CD14-positive monocyte (primary cell): ENCODE measurements around the gene NECAB2. TPM values are rescaled to one million over a fixed set of nuclear protein-coding genes. Genes with fewer than 3 reads are reported as not detected.

Source experiments
- DNase-seq, 3 donors: peaks; one replicate each; pipeline ENCODE4 v3.0.0-alpha.2; 2011 to 2022
- H2AFZ ChIP-seq: 2 replicates; pipeline ENCODE4 v1.6.0; 2012; ENCODE audit warnings: mild to moderate bottlenecking, low read depth, low read length, inconsistent platforms; ENCODE audit not compliant: insufficient read depth, poor library complexity, severe bottlenecking
- H3K27ac ChIP-seq, 2 donors: 1 replicate in 1 of 2; 2 replicates in 1 of 2; pipeline ENCODE4 v1.5.1; 2012 to 2013; ENCODE audit warnings: low read length in 2 of 2, control low read depth in 1 of 2, inconsistent platforms in 1 of 2, low read depth in 1 of 2, mild to moderate bottlenecking in 1 of 2
- H3K27me3 ChIP-seq, 2 donors: one replicate each; pipeline versions ENCODE4 v1.6.0 to v1.6.1; 2011 to 2013; ENCODE audit warnings: low read length in 2 of 2; ENCODE audit not compliant: control insufficient read depth in 2 of 2, insufficient read depth in 2 of 2
- H3K36me3 ChIP-seq, 2 donors: replicated peaks in 1 of 2; 1 replicate in 1 of 2; 2 replicates in 1 of 2; pipeline versions ENCODE4 v1.5.1 to v1.6.1; 2012 to 2013; ENCODE audit warnings: low read length in 2 of 2, control low read depth in 1 of 2, inconsistent platforms in 1 of 2, mild to moderate bottlenecking in 1 of 2; ENCODE audit not compliant: insufficient read depth in 2 of 2, control insufficient read depth in 1 of 2
- H3K4me1 ChIP-seq, 2 donors: 1 replicate in 1 of 2; 2 replicates in 1 of 2; pipeline versions ENCODE4 v1.5.1 to v1.6.1; 2012 to 2013; ENCODE audit warnings: low read length in 2 of 2, control low read depth in 1 of 2, inconsistent platforms in 1 of 2, mild to moderate bottlenecking in 1 of 2, moderate library complexity in 1 of 2; ENCODE audit not compliant: insufficient read depth in 2 of 2, control insufficient read depth in 1 of 2
- H3K4me2 ChIP-seq: replicated peaks from 2 replicates; pipeline ENCODE3; 2012; ENCODE audit warnings: low read length, moderate library complexity, mild to moderate bottlenecking; ENCODE audit not compliant: poor library complexity, severe bottlenecking; ENCODE audit errors: extremely low read depth
- H3K4me3 ChIP-seq, 3 experiments: fragments of 200-600 bp in 1 of 3; sonication (generic) in 1 of 3; replicated peaks in 1 of 3; 1 replicate in 2 of 3; 2 replicates in 1 of 3; pipeline ENCODE4 v1.5.1; 2011 to 2013; ENCODE audit warnings: low read length in 3 of 3, mild to moderate bottlenecking in 3 of 3, control low read depth in 2 of 3, low read depth in 2 of 3, inconsistent platforms in 1 of 3, moderate library complexity in 1 of 3
- H3K79me2 ChIP-seq: 2 replicates; pipeline ENCODE4 v1.6.0; 2012; ENCODE audit warnings: mild to moderate bottlenecking, control low read depth, inconsistent platforms, low read length, moderate library complexity; ENCODE audit not compliant: insufficient read depth
- H3K9ac ChIP-seq: 2 replicates; pipeline ENCODE4 v1.6.0; 2017; ENCODE audit warnings: low read length, mild to moderate bottlenecking; ENCODE audit not compliant: insufficient read depth, poor library complexity, severe bottlenecking
- H3K9me3 ChIP-seq, 2 donors: replicated peaks in 1 of 2; 1 replicate in 1 of 2; 2 replicates in 1 of 2; pipeline versions ENCODE4 v1.5.1 to v1.6.1; 2012 to 2013; ENCODE audit warnings: low read length in 2 of 2, control low read depth in 1 of 2; ENCODE audit not compliant: control insufficient read depth in 1 of 2, insufficient read depth in 1 of 2
- H4K20me1 ChIP-seq: 2 replicates; pipeline ENCODE4 v1.6.0; 2012; ENCODE audit warnings: mild to moderate bottlenecking, low read length, control low read depth, moderate library complexity; ENCODE audit not compliant: insufficient read depth
- H3K27ac Mint-ChIP-seq, 7 donors: one replicate each; pipeline ENCODE4 v1.8.0; 2020; ENCODE audit warnings: mild to moderate bottlenecking in 7 of 7, mixed read lengths in 7 of 7, moderate library complexity in 6 of 7, inconsistent platforms in 2 of 7
- H3K27me3 Mint-ChIP-seq, 3 donors: one replicate each; pipeline ENCODE4 v1.8.0; 2021 to 2022; ENCODE audit warnings: low read depth in 3 of 3, mild to moderate bottlenecking in 3 of 3, mixed read lengths in 3 of 3, moderate library complexity in 3 of 3, inconsistent platforms in 1 of 3
- H3K36me3 Mint-ChIP-seq, 2 donors: one replicate each; pipeline ENCODE4 v1.8.0; 2020; ENCODE audit warnings: mixed read lengths in 2 of 2, inconsistent platforms in 1 of 2, mild to moderate bottlenecking in 1 of 2
- H3K4me1 Mint-ChIP-seq: one replicate; pipeline ENCODE4 v1.8.0; 2020; ENCODE audit warnings: mild to moderate bottlenecking, mixed read lengths
- H3K4me3 Mint-ChIP-seq, 2 donors: one replicate each; pipeline ENCODE4 v1.8.0; 2020; ENCODE audit warnings: mild to moderate bottlenecking in 2 of 2, mixed read lengths in 2 of 2, moderate library complexity in 1 of 2
- H3K9me3 Mint-ChIP-seq, 7 donors: one replicate each; pipeline ENCODE4 v1.8.0; 2020 to 2022; ENCODE audit warnings: mixed read lengths in 7 of 7, mild to moderate bottlenecking in 6 of 7, moderate library complexity in 6 of 7, inconsistent platforms in 2 of 7
- CTCF ChIP-seq: fragments of 200-600 bp; IDR thresholded peaks from one replicate; pipeline ENCODE4 v1.8.0; 2022; ENCODE audit warnings: antibody characterized with exemption, mild to moderate bottlenecking
- WGBS: methylation state at CpG from one replicate; pipeline ENCODE4 v1.1.5; 2013; ENCODE audit warnings: missing lambda C conversion rate; ENCODE audit not compliant: insufficient coverage; 5-methylcytosine and 5-hydroxymethylcytosine counted together
- intact Hi-C, 2 donors: fragments of 100-400 bp; cut with micrococcal nuclease; formaldehyde crosslinking; loops; one replicate each; pipeline versions ENCODE4 v1.15.0 to v1.15.1; 2023
- polyA plus RNA-seq, 3 donors: library from polyadenylated mRNA; depleted of rRNA in 1 of 3; unstranded in 2 of 3; stranded (reverse) in 1 of 3; fragments of 300-500 nt in 2 of 3; fragments of >200 nt in 1 of 3; fragmentation: Illumina TruSeq in 2 of 3; gene quantifications; 1 replicate in 2 of 3; 2 replicates in 1 of 3; pipeline ENCODE4 v1.2.3, GENCODE V29; 2012 to 2021

The NECAB2 gene
- polyA plus RNA-seq, 3 donors = 0.33 to 1.4 (median 0.52) TPM

DNA sequence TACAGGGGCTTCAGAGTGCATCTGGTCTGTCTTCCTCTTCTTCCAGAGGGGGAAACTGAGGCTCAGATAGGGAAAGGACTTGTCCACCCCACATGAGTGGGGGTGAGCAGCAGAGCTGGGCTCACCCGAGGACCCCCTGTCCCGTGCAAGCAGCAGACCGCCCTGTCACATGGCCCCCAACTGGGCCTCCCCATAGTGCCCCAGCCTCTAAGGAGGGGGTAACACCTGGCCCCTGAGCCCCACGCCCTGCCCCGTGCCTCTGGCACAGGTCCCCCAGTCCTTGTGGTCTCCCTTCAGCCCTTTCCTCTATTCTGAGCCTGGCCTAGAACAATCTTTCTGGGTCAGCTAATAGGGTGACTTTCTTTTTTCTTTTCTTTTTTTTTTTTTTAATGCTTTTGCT, 6.5 kb upstream of the NECAB2 start:
- Histone ChIP-seq H3K27ac (no peak overlapping the region), H3K79me2 (no peaks in the 10 kb centered on the region), H4K20me1 (no peaks in the 10 kb centered on the region), H3K4me1 (no peaks in the 10 kb centered on the region), H2AFZ (no peak overlapping the region), H3K4me3 (no peak overlapping the region), H3K9ac (no peak overlapping the region), H3K27me3 (no peaks in the 10 kb centered on the region), H3K36me3 (peaks cover 9 to 12% of the 10 kb centered on the region in 2 donors), H3K4me2 (no peak overlapping the region), H3K9me3 (no peaks in the 10 kb centered on the region)
- H3K9me3 Mint-ChIP-seq = peaks cover 0 to 2% (median 0%) of the 10 kb centered on the region in 7 donors
- peaks cover 40 to 61% of the 10 kb centered on the region in 2 donors for H3K36me3 Mint-ChIP-seq
- WGBS = 90% methylated on average over 2 of the region's 5 CpGs
- intact Hi-C loops = loop anchor here (5.0 to 10.0 kb wide), 2 partner anchors 96 to 543 kb away; partner anchors contain the start of gene MEAK7 (in 1 of the 2)
- no peak for DNase-seq
- peaks cover 2 to 8% (median 3%) of the 10 kb centered on the region in 3 donors for H3K27me3 Mint-ChIP-seq
- TF ChIP-seq CTCF = no peak
- no peak overlapping the region for H3K4me3 Mint-ChIP-seq
- no peak overlapping the region for H3K27ac Mint-ChIP-seq
- H3K4me1 Mint-ChIP-seq = peaks cover 3% of the 10 kb centered on the region

GRCh38 chr16:83963277-83964119, 4.5 kb upstream of the NECAB2 start:
- peaks cover 0 to 6% (median 0%) of the 10 kb centered on the region in 7 donors for H3K9me3 Mint-ChIP-seq
- 93% methylated on average over 21 of the region's 22 CpGs for WGBS
- no peaks in the 10 kb centered on the region for H3K9me3 ChIP-seq
- H3K4me1 Mint-ChIP-seq = peaks cover 2% of the 10 kb centered on the region
- H4K20me1 ChIP-seq = no peaks in the 10 kb centered on the region
- H2AFZ ChIP-seq = no peak overlapping the region
- no peak for DNase-seq
- H3K36me3 Mint-ChIP-seq = peaks cover 35 to 55% of the 10 kb centered on the region in 2 donors
- no peaks in the 10 kb centered on the region for H3K4me1 ChIP-seq
- H3K4me3 ChIP-seq = no peak overlapping the region
- H3K79me2 ChIP-seq = no peaks in the 10 kb centered on the region
- H3K4me2 ChIP-seq = no peak overlapping the region
- H3K36me3 ChIP-seq = peaks cover 9 to 12% of the 10 kb centered on the region in 2 donors
- no peaks in the 10 kb centered on the region for H3K27me3 ChIP-seq
- H3K4me3 Mint-ChIP-seq = no peak overlapping the region
- H3K27ac ChIP-seq = no peak overlapping the region
- H3K27ac Mint-ChIP-seq = no peak overlapping the region
- no peak overlapping the region for H3K9ac ChIP-seq
- TF ChIP-seq CTCF = no peak
- peaks cover 4 to 18% (median 10%) of the 10 kb centered on the region in 3 donors for H3K27me3 Mint-ChIP-seq
- intact Hi-C loops = loop anchor here (5.0 to 10.0 kb wide), 2 partner anchors 94 to 541 kb away; partner anchors contain the start of gene MEAK7 (in 1 of the 2)
